ENCODE measurements around the gene NCKAP5. TPM values are rescaled to one million over a fixed set of nuclear protein-coding genes. Genes with fewer than 3 reads are reported as not detected.

The NCKAP5 gene
- total and polyA plus RNA-seq, 10 donors: 0.39 to 6.0 (median 3.3) TPM

- Histone ChIP-seq H3K4me1 (no peaks in the 10 kb centered on the region), H3K9me3 (no peaks in the 10 kb centered on the region), H3K27ac (no peak overlapping the region), H3K36me3 (no peaks in the 10 kb centered on the region), H3K4me3 (no peak overlapping the region), H3K27me3 (replicated peaks in 1 of 7) (peaks cover 0 to 5% (median 0%) of the 10 kb centered on the region in 7 donors)
- TF ChIP-seq POLR2A (IDR thresholded peaks at IDR 0.05) (no peak), POLR2AphosphoS5 (IDR thresholded peaks at IDR 0.05) (no peak), CTCF (IDR thresholded peaks at IDR 0.05 in 8 of 11, conservative IDR thresholded peaks at IDR 0.05 in 3 of 11) (peak in 8 of 11 experiments; percentile 20 to 60 (median 42))
- intact Hi-C loops (cut with DNase I; ENCODE audit: low total_unique reads): no loop called here
- DNase-seq: no peak
- WGBS, 5 donors: 38 to 46% (median 44%) methylated on average over 3 of the region's 3 CpGs
Observed at GRCh38 chr2:133561045-133561852, 7.0 kb downstream of the NCKAP5 start.

GRCh38 chr2:133557614-133558013 lies 10.6 kb downstream of the NCKAP5 start:
- no peak overlapping the region for H3K27ac ChIP-seq
- DNase-seq: no peak
- H3K4me3 ChIP-seq: no peak overlapping the region
- WGBS, 5 donors: 57 to 82% (median 71%) methylated on average over 3 of the region's 3 CpGs
- H3K27me3 ChIP-seq (replicated peaks in 1 of 7): no peaks in the 10 kb centered on the region
- no peak for TF ChIP-seq POLR2A (IDR thresholded peaks at IDR 0.05)
- no peak for TF ChIP-seq CTCF (IDR thresholded peaks at IDR 0.05 in 8 of 11, conservative IDR thresholded peaks at IDR 0.05 in 3 of 11)
- TF ChIP-seq POLR2AphosphoS5 (IDR thresholded peaks at IDR 0.05): no peak
- intact Hi-C loops (cut with DNase I; ENCODE audit: low total_unique reads): no loop called here
- no peaks in the 10 kb centered on the region for H3K9me3 ChIP-seq
- no peaks in the 10 kb centered on the region for H3K36me3 ChIP-seq
- H3K4me1 ChIP-seq: no peaks in the 10 kb centered on the region

GRCh38 chr2:133553838-133554408 lies 14.3 kb downstream of the NCKAP5 start:
- H3K4me3 ChIP-seq: no peak overlapping the region
- no peaks in the 10 kb centered on the region for H3K9me3 ChIP-seq
- no peaks in the 10 kb centered on the region for H3K27me3 ChIP-seq (replicated peaks in 1 of 7)
- no peaks in the 10 kb centered on the region for H3K4me1 ChIP-seq
- no peak for TF ChIP-seq POLR2AphosphoS5 (IDR thresholded peaks at IDR 0.05)
- TF ChIP-seq POLR2A (IDR thresholded peaks at IDR 0.05): no peak
- no peak for TF ChIP-seq CTCF (IDR thresholded peaks at IDR 0.05 in 8 of 11, conservative IDR thresholded peaks at IDR 0.05 in 3 of 11)
- no peak overlapping the region for H3K27ac ChIP-seq
- DNase-seq: no peak
- 76 to 84% (median 80%) methylated on average over 2 of the region's 2 CpGs for WGBS, 5 donors
- H3K36me3 ChIP-seq: no peaks in the 10 kb centered on the region
- intact Hi-C loops (cut with DNase I; ENCODE audit: low total_unique reads): no loop called here

GRCh38 chr2:133553251-133553650 lies 15.0 kb downstream of the NCKAP5 start:
- no peak overlapping the region for H3K4me3 ChIP-seq
- no peaks in the 10 kb centered on the region for H3K4me1 ChIP-seq
- H3K36me3 ChIP-seq: no peaks in the 10 kb centered on the region
- TF ChIP-seq POLR2AphosphoS5 (IDR thresholded peaks at IDR 0.05) (no peak), POLR2A (IDR thresholded peaks at IDR 0.05) (no peak), CTCF (IDR thresholded peaks at IDR 0.05 in 8 of 11, conservative IDR thresholded peaks at IDR 0.05 in 3 of 11) (no peak)
- no peaks in the 10 kb centered on the region for H3K27me3 ChIP-seq (replicated peaks in 1 of 7)
- no peaks in the 10 kb centered on the region for H3K9me3 ChIP-seq
- H3K27ac ChIP-seq: no peak overlapping the region
- 91 to 95% (median 92%) methylated on average over 4 of the region's 4 CpGs for WGBS, 5 donors
- DNase-seq: no peak
- intact Hi-C loops (cut with DNase I; ENCODE audit: low total_unique reads): no loop called here

Data from spleen (tissue), 11 donors.